A673 (cell line): ENCODE data around the gene FRMD5.

Experiments
- CTCF ChIP-seq: fragments of 300-800, 200-600 bp; sonication (generic); conservative IDR thresholded peaks from 2 replicates; pipeline ENCODE4 v1.5.1; 2017; ENCODE audit warnings: low read depth, mild to moderate bottlenecking, antibody characterized with exemption, low read length, moderate library complexity, mixed read lengths
- EZH2 ChIP-seq: fragments of 200-600 bp; sonication (generic); IDR thresholded peaks from 2 replicates; pipeline ENCODE4 v1.6.1; 2017; ENCODE audit warnings: borderline replicate concordance, low read depth, mild to moderate bottlenecking, mixed read lengths, antibody characterized with exemption, low read length; ENCODE audit not compliant: poor library complexity, severe bottlenecking

GRCh38 chr15:43975770-43976169 is 219.3 kb downstream of the FRMD5 start:
- TF ChIP-seq CTCF (no peak), EZH2 (no peak)
